HG03460 (cell line): ENCODE measurements around the gene SLC17A9.
"Not testable (repeated sequence)": the region's sequence is repeated elsewhere in the genome, so short reads cannot be mapped to it uniquely, and the experiment has no call there.

Experiments
- ATAC-seq: cut with Tn5 transposase; IDR thresholded peaks from one replicate; pipeline ENCODE4 v1.9.1; 2021; ENCODE audit not compliant: unreplicated experiment

SLC17A9 gene

GRCh38 chr20:62918831-62919230 is 33.7 kb upstream of the SLC17A9 start:
- ATAC-seq: no peak

GRCh38 chr20:62920039-62920645 is 32.4 kb upstream of the SLC17A9 start:
- no peak for ATAC-seq

- no peak for ATAC-seq
Measured at GRCh38 chr20:62921119-62921687, 31.3 kb upstream of the SLC17A9 start.

- ATAC-seq: no peak
Measured at GRCh38 chr20:62922451-62922921, 30.0 kb upstream of the SLC17A9 start.

GRCh38 chr20:62923059-62923668 is 29.3 kb upstream of the SLC17A9 start:
- not testable (repeated sequence) for ATAC-seq

GRCh38 chr20:62923669-62924441 is 28.7 kb upstream of the SLC17A9 start:
- ATAC-seq: no peak

GRCh38 chr20:62924442-62925075 is 27.9 kb upstream of the SLC17A9 start:
- no peak for ATAC-seq

GRCh38 chr20:62925076-62925419 is 27.5 kb upstream of the SLC17A9 start:
- no peak for ATAC-seq

- ATAC-seq: peak; percentile 14
Measured at GRCh38 chr20:62925420-62926228, 26.9 kb upstream of the SLC17A9 start.

GRCh38 chr20:62926229-62927127 is 26.0 kb upstream of the SLC17A9 start, which contains the start of gene DIDO1:
TSS of gene DIDO1 (minus strand) at chr20:62926505.
- ATAC-seq: peak; percentile 63

- no peak for ATAC-seq
Measured at GRCh38 chr20:62927128-62927705, 25.3 kb upstream of the SLC17A9 start.

- no peak for ATAC-seq
Measured at GRCh38 chr20:62928246-62928939, 24.1 kb upstream of the SLC17A9 start.

GRCh38 chr20:62929051-62929538 is 23.4 kb upstream of the SLC17A9 start:
- ATAC-seq: no peak

- no peak for ATAC-seq
Measured at GRCh38 chr20:62931464-62931863, 21.0 kb upstream of the SLC17A9 start.

GRCh38 chr20:62933966-62934365 is 18.5 kb upstream of the SLC17A9 start:
- ATAC-seq: no peak

- no peak for ATAC-seq
Measured at GRCh38 chr20:62935204-62935967, 17.1 kb upstream of the SLC17A9 start.

GRCh38 chr20:62935968-62936585 is 16.4 kb upstream of the SLC17A9 start:
- ATAC-seq: no peak
